Activated CD4-positive, alpha-beta memory T cell treated with anti-CD3 and anti-CD28 coated beads for 36 hours (primary cell): Measurements from ENCODE around the gene PAX4. TPM values are rescaled to one million over a fixed set of nuclear protein-coding genes. Genes with fewer than 3 reads are reported as not detected.

Experiments used
- CTCF ChIA-PET: fragments of 350-600 bp; sonication (Branson Sonifier 250); formaldehyde crosslinking; loops from one replicate; lab custom pipeline; 2021; ENCODE audit warnings: antibody characterized with exemption, inconsistent platforms; lab: Charles Lee
- POLR2A ChIA-PET: fragments of 350-600 bp; sonication (Branson Sonifier 250); formaldehyde crosslinking; loops from one replicate; lab custom pipeline; 2021; ENCODE audit warnings: antibody characterized with exemption; lab: Charles Lee
- DNase-seq: peaks from one replicate; pipeline ENCODE4 v3.0.0-alpha.2; 2020
- H3K27ac Mint-ChIP-seq: one replicate; pipeline ENCODE4 v1.8.0; 2021; ENCODE audit warnings: mixed read lengths
- H3K27me3 Mint-ChIP-seq: one replicate; pipeline ENCODE4 v1.8.0; 2021; ENCODE audit warnings: mixed read lengths
- H3K36me3 Mint-ChIP-seq: one replicate; pipeline ENCODE4 v1.8.0; 2021; ENCODE audit warnings: mixed read lengths
- H3K4me1 Mint-ChIP-seq: one replicate; pipeline ENCODE4 v1.8.0; 2021; ENCODE audit warnings: low read depth, mixed read lengths
- H3K4me3 Mint-ChIP-seq: one replicate; pipeline ENCODE4 v1.8.0; 2021; ENCODE audit warnings: mild to moderate bottlenecking, mixed read lengths
- H3K9me3 Mint-ChIP-seq: one replicate; pipeline ENCODE4 v1.8.0; 2021; ENCODE audit warnings: mixed read lengths
- intact Hi-C: fragments of 100-400 bp; cut with micrococcal nuclease; formaldehyde crosslinking; loops from one replicate; pipeline ENCODE4 v1.15.1; 2023
- total RNA-seq, 2 experiments: library from RNA; stranded (reverse); gene quantifications; one replicate each; pipeline ENCODE4 v1.2.3, GENCODE V29; 2021

PAX4 gene
- total RNA-seq, 2 experiments from 2014 or later: not detected

DNA sequence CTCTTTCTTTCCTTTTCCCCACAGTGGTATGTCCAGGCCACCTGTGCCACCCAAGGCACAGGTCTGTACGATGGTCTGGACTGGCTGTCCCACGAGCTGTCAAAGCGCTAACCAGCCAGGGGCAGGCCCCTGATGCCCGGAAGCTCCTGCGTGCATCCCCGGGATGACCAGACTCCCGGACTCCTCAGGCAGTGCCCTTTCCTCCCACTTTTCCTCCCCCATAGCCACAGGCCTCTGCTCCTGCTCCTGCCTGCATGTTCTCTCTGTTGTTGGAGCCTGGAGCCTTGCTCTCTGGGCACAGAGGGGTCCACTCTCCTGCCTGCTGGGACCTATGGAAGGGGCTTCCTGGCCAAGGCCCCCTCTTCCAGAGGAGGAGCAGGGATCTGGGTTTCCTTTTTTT lies 26.8 kb downstream of the PAX4 start:
- Mint-ChIP-seq H3K36me3 (peaks cover 16% of the 10 kb centered on the region), H3K9me3 (no peaks in the 10 kb centered on the region), H3K4me3 (no peak overlapping the region), H3K27ac (no peak overlapping the region), H3K27me3 (no peaks in the 10 kb centered on the region), H3K4me1 (peaks cover 17% of the 10 kb centered on the region)
- intact Hi-C loops: no loop called here
- ChIA-PET POLR2A (no interaction called here), CTCF (no interaction called here)
- no peak for DNase-seq

DNA sequence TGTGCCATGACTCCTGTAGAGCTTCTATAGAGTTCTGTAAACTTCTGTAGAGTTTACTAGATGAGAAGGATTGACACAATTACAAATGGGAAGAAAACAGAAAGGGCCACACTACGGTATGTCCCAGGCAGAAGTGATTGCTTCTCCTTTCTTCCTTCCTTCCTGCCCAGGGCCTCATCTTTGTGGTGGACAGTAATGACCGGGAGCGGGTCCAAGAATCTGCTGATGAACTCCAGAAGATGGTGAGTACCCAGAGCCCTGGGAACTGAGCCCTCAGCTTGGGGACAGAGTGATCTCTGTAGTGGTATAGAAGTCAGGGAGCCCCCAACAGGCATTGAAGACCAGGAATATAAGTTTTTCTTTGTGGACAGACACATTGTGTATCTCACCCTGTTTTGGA lies 28.0 kb downstream of the PAX4 start:
- DNase-seq: no peak
- no peaks in the 10 kb centered on the region for H3K9me3 Mint-ChIP-seq
- CTCF ChIA-PET: interaction anchor here (1.2 kb wide), 1 partner anchor 242 kb away, joined by 3 read pairs; no protein-coding TSS in a partner anchor
- peaks cover 16% of the 10 kb centered on the region for H3K36me3 Mint-ChIP-seq
- no peaks in the 10 kb centered on the region for H3K27me3 Mint-ChIP-seq
- POLR2A ChIA-PET: no interaction called here
- H3K4me3 Mint-ChIP-seq: peak overlapping the region; percentile 85
- peaks cover 24% of the 10 kb centered on the region for H3K4me1 Mint-ChIP-seq
- no peak overlapping the region for H3K27ac Mint-ChIP-seq
- intact Hi-C loops: loop anchor here (2.0 to 10.0 kb wide), 4 partner anchors 197 to 615 kb away; partner anchors contain the start of genes GRM8 and ZNF800

DNA sequence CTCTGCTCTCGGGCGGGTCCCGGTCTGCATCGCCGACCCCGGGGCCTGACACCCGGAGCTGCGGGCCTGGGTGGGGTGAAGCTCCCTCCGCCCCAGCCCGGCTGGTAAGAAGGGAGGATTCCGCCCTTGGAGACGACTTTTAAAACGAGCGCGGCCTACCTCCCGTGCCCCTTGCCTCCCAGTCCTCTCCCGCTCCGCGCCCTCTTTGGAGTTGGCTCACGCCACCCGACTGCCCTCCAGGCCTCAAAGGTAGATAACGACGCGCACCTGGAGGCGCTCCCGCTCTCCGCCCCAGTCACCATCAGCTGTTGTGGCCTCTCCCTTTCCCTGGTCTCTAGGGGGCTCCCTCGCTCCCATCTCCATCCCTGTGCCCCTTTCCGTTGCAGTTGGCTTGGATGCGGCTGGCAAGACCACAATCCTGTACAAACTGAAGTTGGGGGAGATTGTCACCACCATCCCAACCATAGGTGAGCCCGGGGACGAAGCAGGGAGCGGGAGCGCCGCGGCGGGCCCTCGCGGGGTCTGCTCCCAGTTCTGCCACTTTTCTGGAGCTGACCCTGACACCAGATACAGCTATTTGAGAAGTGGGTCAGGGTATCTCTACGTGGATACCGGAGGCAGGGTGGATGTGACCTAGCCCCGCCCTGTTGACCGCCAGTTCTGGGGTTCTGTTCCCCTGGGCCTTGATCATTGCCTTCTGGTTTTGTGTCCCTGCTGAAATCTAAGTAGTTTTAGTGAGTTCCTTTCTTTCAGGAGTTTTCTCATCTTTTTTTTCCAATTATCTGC lies 29.1 kb downstream of the PAX4 start:
- Mint-ChIP-seq H3K27me3 (no peaks in the 10 kb centered on the region), H3K4me1 (peaks cover 34% of the 10 kb centered on the region), H3K9me3 (no peaks in the 10 kb centered on the region), H3K36me3 (peaks cover 16% of the 10 kb centered on the region), H3K4me3 (peak overlapping the region; percentile 85), H3K27ac (peak overlapping the region; percentile 74)
- intact Hi-C loops: loop anchor here (1.0 to 10.0 kb wide), 6 partner anchors 196 to 616 kb away; partner anchors contain the start of genes GRM8 and ZNF800
- ChIA-PET POLR2A (interaction anchor here (1.5 kb wide), 1 partner anchor 196 kb away, joined by 5 read pairs; the partner anchor contains the start of gene ZNF800), CTCF (interaction anchor here (1.2 kb wide), 1 partner anchor 241 kb away, joined by 3 read pairs; no protein-coding TSS in a partner anchor)
- DNase-seq: peak; percentile 49

DNA sequence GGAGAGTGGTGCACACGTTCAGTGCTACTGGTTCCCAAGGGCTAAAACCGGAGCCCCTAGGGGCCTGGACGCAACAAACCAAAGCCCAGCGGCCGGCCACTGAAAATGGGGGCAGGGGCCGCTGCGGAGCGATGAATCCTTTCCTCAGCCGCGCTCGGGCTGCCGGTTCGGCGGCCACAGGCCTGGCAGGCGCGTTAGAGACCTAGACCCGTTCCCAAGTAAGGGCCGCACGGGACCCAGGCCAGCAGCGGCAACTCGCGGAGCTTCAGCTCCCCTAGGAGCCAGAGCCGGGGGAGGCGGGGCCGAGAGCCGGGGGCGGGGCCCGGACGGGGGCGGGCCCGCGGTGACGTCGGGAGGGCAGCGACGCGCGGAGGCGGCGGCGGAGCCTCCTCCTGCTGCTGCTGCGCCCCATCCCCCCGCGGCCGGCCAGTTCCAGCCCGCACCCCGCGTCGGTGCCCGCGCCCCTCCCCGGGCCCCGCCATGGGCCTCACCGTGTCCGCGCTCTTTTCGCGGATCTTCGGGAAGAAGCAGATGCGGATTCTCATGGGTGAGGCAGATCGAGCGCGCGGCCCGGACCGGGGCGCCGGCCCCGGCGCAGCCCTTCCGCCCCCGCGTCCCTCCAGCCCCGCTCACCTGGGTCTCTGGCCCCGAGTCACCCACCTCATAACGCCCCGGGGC lies 29.8 kb downstream of the PAX4 start, which contains the start of gene ARF5:
Gene ARF5, plus strand, starts transcription at position 393 of the 678 bp plus-strand sequence. Its CDS starts 88 bp downstream, at position 481.
- intact Hi-C loops: loop anchor here (1.0 to 10.0 kb wide), 6 partner anchors 195 to 617 kb away; partner anchors contain the start of genes GRM8 and ZNF800
- peak within 1 kb of the TSS; percentile 74 for H3K27ac Mint-ChIP-seq
- CTCF ChIA-PET: no interaction called here
- DNase-seq: peak; percentile 93
- H3K4me3 Mint-ChIP-seq: peak within 1 kb of the TSS; percentile 85
- no peaks in the 10 kb centered on the region for H3K9me3 Mint-ChIP-seq
- H3K36me3 Mint-ChIP-seq: peaks cover 18% of the 10 kb centered on the region
- H3K27me3 Mint-ChIP-seq: no peaks in the 10 kb centered on the region
- peaks cover 41% of the 10 kb centered on the region for H3K4me1 Mint-ChIP-seq
- POLR2A ChIA-PET: interaction anchor here (1.5 kb wide), 1 partner anchor 196 kb away, joined by 5 read pairs; the partner anchor contains the start of gene ZNF800

DNA sequence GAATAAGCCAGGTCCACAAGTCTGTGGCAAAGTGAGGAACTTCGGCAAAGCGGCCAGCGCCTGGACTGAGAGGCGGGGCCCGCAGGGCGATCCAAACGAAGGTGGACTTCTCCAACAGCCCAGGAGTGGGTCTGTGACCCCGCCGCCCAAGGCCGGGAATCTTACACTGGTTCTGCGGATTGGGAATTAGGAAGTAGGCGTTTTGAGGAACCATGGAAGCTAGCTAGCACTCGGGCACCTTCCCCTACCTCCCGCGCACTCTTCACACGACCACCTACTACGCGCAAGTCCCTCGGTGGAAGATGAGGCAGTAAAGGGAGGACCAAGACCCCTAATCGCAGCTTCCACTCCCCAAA lies 30.3 kb downstream of the PAX4 start:
- intact Hi-C loops: loop anchor here (1.0 to 10.0 kb wide), 6 partner anchors 195 to 617 kb away; partner anchors contain the start of genes GRM8 and ZNF800
- H3K4me3 Mint-ChIP-seq: peak overlapping the region; percentile 68
- peaks cover 24% of the 10 kb centered on the region for H3K36me3 Mint-ChIP-seq
- DNase-seq: no peak
- CTCF ChIA-PET: no interaction called here
- no peaks in the 10 kb centered on the region for H3K27me3 Mint-ChIP-seq
- POLR2A ChIA-PET: interaction anchor here (1.0 to 1.5 kb wide), 2 partner anchors 64 to 195 kb away, joined by 3 to 5 read pairs; partner anchors contain the start of gene ZNF800
- no peaks in the 10 kb centered on the region for H3K9me3 Mint-ChIP-seq
- no peak overlapping the region for H3K27ac Mint-ChIP-seq
- H3K4me1 Mint-ChIP-seq: peaks cover 46% of the 10 kb centered on the region

DNA sequence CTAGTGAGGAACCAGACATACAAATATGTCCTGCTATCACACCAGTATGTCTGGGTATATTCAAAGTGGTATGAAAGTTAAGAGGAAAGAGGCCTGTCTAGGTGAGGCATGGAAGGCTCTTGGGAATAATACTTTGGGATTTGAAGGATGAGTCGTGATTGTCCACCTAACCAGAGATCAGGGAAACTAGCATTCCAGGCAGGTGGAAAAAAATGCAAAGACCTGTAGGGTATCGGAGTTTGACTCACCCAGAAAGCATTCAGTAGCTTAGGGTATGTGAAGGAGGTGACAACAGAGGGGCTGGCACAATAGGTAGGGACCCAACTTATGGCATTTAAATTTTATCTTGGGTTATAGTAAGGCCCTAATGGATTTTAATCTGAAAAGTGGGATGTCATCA lies 31.6 kb downstream of the PAX4 start:
- H3K4me3 Mint-ChIP-seq: no peak overlapping the region
- H3K27ac Mint-ChIP-seq: no peak overlapping the region

DNA sequence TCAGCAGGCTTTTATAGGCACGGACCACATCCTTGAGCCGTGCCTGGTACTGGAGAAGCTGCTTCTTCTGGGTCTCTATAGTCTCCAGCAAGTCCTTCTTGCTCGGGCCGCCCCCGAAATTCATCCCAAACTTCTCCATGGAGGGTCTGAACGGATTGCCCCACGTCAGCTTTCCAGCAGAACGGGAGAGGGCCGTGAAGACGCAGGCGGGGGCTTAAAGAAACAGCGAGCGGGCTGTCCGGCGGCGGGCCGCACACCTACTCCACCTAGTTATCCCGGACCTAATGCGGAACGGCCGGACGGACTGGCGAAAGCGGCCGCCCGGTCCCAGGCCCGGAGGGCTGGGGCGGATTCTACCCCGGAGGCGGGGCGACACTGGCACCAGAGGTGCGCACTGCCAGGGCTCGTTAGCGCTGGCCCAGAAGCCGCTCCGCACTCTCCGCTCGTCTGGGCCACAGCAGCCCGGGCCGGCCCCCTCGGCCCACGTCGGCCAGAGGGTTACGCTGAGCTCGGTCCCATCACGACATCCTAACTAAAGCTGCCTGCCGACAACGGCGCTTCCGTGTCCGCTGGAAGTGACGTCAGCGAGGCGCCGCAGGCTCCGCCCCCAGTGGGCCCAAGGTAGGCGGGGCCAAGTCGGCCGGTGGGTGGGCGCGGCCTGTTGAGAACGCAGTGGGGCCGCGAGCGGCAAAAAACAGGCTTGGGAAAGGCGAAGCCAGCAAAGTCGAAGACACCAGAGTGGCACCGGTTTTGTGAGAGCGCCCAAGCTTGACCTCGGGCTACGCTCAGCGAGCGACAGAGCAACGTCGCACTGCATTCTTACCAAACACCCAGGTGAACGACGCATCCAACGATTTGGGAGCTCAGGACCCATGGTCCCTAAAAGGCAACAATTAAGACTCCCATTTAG lies 32.6 kb downstream of the PAX4 start, which contains the start of gene GCC1:
Gene GCC1, minus strand, starts transcription at position 553 of the 910 bp plus-strand sequence. Its CDS starts 414 bp downstream, at position 139.
- H3K9me3 Mint-ChIP-seq: no peaks in the 10 kb centered on the region
- H3K36me3 Mint-ChIP-seq: peaks cover 22% of the 10 kb centered on the region
- peak; percentile 96 for DNase-seq
- ChIA-PET CTCF (interaction anchor here (0.7 to 1.1 kb wide), 3 partner anchors 28 to 550 kb away, joined by 3 to 4 read pairs (median 3); no protein-coding TSS in a partner anchor), POLR2A (interaction anchor here (0.9 to 1.2 kb wide), 4 partner anchors 16 to 193 kb away, joined by 3 to 8 read pairs (median 4); partner anchors contain the start of genes SND1 and ZNF800)
- intact Hi-C loops: loop anchor here (1.0 to 10.0 kb wide), 5 partner anchors 66 to 620 kb away; partner anchors contain the start of gene GRM8
- peak within 1 kb of the TSS; percentile 88 for H3K4me3 Mint-ChIP-seq
- peak within 1 kb of the TSS; percentile 64 for H3K27ac Mint-ChIP-seq
- H3K4me1 Mint-ChIP-seq: peaks cover 69% of the 10 kb centered on the region
- no peaks in the 10 kb centered on the region for H3K27me3 Mint-ChIP-seq

More for the DNA sequence above, 31.6 kb downstream of the PAX4 start:
- intact Hi-C loops: loop anchor here (5.0 to 10.0 kb wide), 3 partner anchors 242 to 618 kb away; partner anchors contain the start of gene GRM8
- H3K27me3 Mint-ChIP-seq: no peaks in the 10 kb centered on the region
- ChIA-PET POLR2A (no interaction called here), CTCF (no interaction called here)
- H3K36me3 Mint-ChIP-seq: peaks cover 25% of the 10 kb centered on the region
- H3K9me3 Mint-ChIP-seq: no peaks in the 10 kb centered on the region
- peaks cover 59% of the 10 kb centered on the region for H3K4me1 Mint-ChIP-seq
- DNase-seq: no peak

DNA sequence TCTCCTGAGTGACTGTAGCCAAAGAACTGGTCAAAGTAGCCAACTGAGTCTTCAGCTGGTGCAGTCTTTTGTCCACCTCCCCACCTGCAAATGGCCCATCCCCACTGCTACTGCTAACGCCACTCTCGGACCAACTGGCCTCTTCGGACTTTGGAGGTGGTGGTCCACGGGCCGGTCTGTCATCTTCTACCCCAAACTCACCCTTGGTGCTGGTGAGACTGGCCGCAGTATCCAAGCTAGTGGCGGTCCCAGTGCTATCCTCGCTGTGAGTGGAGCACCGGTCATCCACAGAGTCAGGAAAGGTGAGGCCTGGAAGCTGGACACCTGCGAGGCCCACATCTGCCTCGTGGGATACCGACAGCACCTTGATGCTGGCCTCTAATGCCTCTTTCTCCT lies 33.3 kb downstream of the PAX4 start:
- Mint-ChIP-seq H3K9me3 (no peaks in the 10 kb centered on the region), H3K27ac (no peak overlapping the region), H3K4me3 (peak overlapping the region; percentile 88), H3K36me3 (peaks cover 21% of the 10 kb centered on the region), H3K4me1 (peaks cover 68% of the 10 kb centered on the region), H3K27me3 (no peaks in the 10 kb centered on the region)
- no peak for DNase-seq
- POLR2A ChIA-PET: interaction anchor here (1.2 kb wide), 2 partner anchors 67 to 193 kb away, joined by 5 to 8 read pairs; partner anchors contain the start of genes SND1 and ZNF800
- CTCF ChIA-PET: interaction anchor here (1.1 kb wide), 1 partner anchor 551 kb away, joined by 4 read pairs; no protein-coding TSS in a partner anchor
- intact Hi-C loops: loop anchor here (1.0 to 10.0 kb wide), 5 partner anchors 67 to 620 kb away; partner anchors contain the start of gene GRM8

DNA sequence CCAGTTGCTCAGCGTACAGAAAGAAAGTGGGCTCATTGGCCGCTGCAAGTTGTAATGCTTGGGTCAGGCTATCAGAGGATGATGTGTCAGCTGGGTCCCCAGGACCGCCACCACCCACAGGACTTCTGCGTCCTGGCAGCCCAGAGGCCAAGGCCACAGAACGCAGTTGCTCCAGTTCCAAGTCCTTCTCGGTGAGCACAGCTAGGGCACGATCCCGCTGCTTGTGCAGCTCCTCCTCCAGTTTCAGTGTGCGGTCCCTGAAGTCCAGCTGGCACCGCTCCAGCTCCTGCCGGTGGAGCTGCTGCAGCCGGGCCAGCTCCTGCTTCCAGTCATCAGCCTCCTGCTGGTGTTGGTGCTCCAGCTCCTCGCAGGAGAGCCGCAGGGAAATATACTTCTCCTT lies 35.6 kb downstream of the PAX4 start:
- Mint-ChIP-seq H3K36me3 (peaks cover 28% of the 10 kb centered on the region), H3K4me1 (peaks cover 63% of the 10 kb centered on the region), H3K9me3 (no peaks in the 10 kb centered on the region), H3K27me3 (no peaks in the 10 kb centered on the region), H3K4me3 (no peak overlapping the region), H3K27ac (no peak overlapping the region)
- ChIA-PET CTCF (interaction anchor here (1.3 kb wide), 1 partner anchor 553 kb away, joined by 3 read pairs; no protein-coding TSS in a partner anchor), POLR2A (no interaction called here)
- intact Hi-C loops: loop anchor here (10.0 kb wide), 2 partner anchors 238 to 622 kb away; no protein-coding TSS in a partner anchor
- DNase-seq: no peak

DNA sequence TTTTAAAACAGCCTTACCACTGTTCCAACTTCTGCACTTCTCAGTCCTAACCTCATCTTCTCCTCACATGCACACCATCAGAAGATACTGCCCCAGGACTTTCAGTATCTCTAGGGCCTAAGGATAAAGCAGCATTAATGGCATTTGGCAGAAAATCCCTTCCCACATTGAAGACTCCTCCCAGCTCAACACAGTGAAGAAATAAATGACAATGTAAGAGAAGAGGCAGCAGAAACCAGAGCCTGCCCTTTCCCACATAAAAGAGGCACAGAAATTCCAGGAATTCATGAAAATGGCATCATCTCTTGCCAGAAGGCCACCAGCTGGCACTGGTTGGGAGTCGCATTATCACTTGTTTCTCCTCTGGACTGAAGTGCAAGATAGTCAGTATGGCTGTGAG lies 36.2 kb downstream of the PAX4 start:
- Mint-ChIP-seq H3K4me1 (peaks cover 62% of the 10 kb centered on the region), H3K27ac (no peak overlapping the region), H3K36me3 (peaks cover 28% of the 10 kb centered on the region), H3K9me3 (no peaks in the 10 kb centered on the region), H3K4me3 (no peak overlapping the region), H3K27me3 (no peaks in the 10 kb centered on the region)
- no peak for DNase-seq
- POLR2A ChIA-PET: no interaction called here
- intact Hi-C loops: loop anchor here (10.0 kb wide), 2 partner anchors 237 to 623 kb away; no protein-coding TSS in a partner anchor
- CTCF ChIA-PET: no interaction called here
